ENCODE data around the gene POLR3A.
"Not testable (repeated sequence)": the region's sequence is repeated elsewhere in the genome, so short reads cannot be mapped to it uniquely, and the experiment has no call there.

The POLR3A gene

DNA sequence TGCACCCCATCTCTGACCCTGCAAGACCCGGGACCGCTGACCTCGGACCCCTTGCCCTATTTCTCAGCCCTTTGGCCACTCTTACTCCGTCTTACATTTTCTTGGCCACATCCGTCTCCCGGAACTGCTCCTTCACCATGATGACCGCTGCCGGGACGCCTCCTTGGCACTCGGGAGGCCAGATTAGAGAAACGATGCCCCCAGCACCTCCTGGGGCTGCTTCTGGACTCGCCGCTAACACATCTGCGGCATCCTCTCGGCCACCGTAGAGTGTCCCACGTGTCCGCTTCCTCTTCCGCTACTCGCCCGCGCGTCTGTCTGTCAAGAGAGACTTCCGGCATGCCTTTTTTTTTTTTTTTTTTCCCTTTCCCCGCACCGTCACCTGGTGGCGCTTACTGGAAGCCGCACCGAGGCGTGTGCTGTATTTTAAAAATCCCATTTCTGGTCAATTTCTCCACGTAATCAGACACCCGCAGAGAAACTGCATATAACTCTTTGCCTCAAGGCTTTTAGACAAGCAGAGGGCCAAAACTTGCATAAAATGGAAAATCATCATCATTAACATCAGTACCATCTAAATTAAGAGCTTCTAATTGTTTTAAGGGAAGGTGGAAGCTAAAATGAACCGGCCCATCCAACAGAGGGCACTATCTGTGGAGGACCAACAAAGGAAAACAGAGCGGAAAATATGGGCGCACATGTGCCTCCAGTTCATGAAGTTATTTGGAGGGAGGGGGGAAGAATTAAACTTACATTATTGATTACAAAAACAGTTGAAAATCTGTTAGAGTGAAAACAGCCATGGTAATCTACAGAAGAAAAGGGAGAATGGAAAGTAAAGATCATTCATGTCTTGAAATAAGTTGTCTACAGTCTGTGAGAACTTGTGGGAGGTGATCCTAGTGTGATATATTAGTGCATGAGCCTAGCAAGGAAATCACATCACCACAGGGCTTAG, at the start of gene POLR3A:
Gene POLR3A, minus strand, starts transcription at position 247 of the 958 bp plus-strand sequence. Its CDS starts 108 bp downstream, at position 139.
- peak; percentile 89 to 99 for DNase-seq (ENCODE audit: low read depth in 1 of 2, low spot score in 1 of 2)
- in situ Hi-C loops (cut with HindIII; ENCODE audit: low pct_unique_long_range_greater_than_20kb, low sequenced_read_pairs): no loop called here
- no peak for TF ChIP-seq JUND (IDR thresholded peaks at IDR 0.05; ENCODE audit: low read depth)

DNA sequence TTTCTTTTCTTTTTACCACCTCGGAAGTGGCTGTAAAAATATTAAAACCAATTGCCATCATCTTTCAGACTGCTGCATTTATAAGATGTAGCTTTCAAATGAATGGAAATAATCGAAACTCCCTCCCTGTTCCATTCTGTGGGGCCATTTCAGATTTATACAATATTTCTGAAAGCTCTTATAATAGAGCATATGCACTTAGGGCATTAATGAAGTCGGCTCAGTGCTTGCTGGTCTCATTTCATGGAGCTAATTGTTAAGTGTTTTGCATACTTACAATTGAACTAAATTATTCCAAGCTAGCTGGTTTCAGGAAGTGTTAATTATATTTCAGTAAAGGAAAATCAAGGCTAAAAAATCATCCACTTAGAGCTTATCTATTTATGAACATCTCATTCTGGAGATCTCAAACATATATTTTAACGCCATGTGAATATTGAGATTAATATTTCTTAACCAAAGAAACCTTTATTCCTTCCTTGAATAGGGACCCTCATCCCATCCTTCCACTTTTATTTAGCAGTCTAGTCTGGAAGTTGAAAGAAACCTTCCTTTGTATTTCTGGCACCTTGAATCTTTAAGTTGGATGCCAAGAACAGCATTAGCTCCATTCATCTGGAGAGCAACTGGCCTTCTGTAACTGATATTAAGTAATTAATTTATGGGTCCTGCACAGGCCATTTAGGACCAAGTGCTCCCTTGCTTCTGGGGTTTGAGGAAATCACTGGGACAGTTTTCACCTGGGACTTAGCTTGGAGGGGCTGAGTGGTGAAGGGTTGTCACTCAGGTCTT, 49.4 kb upstream of the POLR3A start:
- DNase-seq (ENCODE audit: low read depth in 1 of 2, low spot score in 1 of 2): no peak
- TF ChIP-seq JUND (IDR thresholded peaks at IDR 0.05; ENCODE audit: low read depth): no peak
- in situ Hi-C loops (cut with HindIII; ENCODE audit: low pct_unique_long_range_greater_than_20kb, low sequenced_read_pairs): no loop called here

DNA sequence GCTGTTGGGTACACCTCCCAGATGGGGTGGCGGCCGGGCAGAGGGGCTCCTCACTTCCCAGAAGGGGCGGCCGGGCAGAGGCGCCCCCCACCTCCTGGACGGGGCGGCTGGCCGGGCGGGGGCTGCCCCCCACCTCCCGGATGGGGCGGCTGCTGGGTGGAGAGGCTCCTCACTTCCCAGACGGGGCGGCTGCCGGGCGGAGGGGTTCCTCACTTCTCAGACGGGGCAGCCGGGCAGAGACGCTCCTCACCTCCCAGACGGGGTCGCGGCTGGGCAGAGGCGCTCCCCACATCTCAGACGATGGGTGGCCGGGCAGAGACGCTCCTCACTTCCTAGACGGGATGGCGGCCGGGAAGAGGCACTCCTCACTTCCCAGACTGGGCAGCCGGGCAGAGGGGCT, 46.5 kb upstream of the POLR3A start:
- in situ Hi-C loops (cut with HindIII; ENCODE audit: low pct_unique_long_range_greater_than_20kb, low sequenced_read_pairs); DNase-seq (ENCODE audit: low read depth in 1 of 2, low spot score in 1 of 2): not testable (repeated sequence)

DNA sequence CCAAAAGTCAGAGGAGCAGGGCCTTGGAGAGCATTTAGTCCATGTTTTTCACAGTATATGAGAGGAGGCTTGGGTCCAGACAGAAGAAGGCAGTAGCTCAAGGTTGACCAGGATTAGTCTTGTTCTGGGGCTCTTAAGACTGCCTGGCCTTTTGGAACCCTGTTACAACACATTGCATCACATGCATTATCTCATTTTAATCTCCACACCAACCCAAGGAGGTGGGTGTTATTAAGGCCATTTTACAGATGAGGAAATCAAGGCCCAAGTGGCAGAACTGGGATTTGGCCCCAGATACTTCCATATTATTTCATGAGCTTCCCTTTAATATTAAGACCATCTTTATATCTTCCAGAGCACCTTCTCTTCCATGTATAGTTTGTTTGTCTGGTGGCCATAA, 43.2 kb upstream of the POLR3A start:
- no peak for TF ChIP-seq JUND (IDR thresholded peaks at IDR 0.05; ENCODE audit: low read depth)
- DNase-seq (ENCODE audit: low read depth in 1 of 2, low spot score in 1 of 2): no peak
- in situ Hi-C loops (cut with HindIII; ENCODE audit: low pct_unique_long_range_greater_than_20kb, low sequenced_read_pairs): no loop called here

DNA sequence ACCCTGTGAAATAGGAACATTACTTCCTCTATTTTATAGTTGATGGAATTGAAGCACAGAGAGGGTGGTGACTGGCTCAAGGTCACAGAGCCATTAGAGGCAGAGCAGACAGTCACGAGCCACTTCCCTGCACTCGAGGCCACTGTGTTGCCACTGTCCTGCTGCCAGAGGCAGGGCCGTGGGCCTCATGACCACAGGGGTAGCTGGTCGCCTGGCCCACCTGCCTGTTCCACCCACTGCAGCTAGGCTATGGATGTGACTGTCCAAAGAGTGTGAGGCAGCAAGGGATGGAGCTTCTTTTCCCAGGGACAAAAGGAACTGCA, 42.5 kb upstream of the POLR3A start:
- in situ Hi-C loops (cut with HindIII; ENCODE audit: low pct_unique_long_range_greater_than_20kb, low sequenced_read_pairs): no loop called here
- TF ChIP-seq JUND (IDR thresholded peaks at IDR 0.05; ENCODE audit: low read depth): no peak
- DNase-seq (ENCODE audit: low read depth in 1 of 2, low spot score in 1 of 2): no peak

DNA sequence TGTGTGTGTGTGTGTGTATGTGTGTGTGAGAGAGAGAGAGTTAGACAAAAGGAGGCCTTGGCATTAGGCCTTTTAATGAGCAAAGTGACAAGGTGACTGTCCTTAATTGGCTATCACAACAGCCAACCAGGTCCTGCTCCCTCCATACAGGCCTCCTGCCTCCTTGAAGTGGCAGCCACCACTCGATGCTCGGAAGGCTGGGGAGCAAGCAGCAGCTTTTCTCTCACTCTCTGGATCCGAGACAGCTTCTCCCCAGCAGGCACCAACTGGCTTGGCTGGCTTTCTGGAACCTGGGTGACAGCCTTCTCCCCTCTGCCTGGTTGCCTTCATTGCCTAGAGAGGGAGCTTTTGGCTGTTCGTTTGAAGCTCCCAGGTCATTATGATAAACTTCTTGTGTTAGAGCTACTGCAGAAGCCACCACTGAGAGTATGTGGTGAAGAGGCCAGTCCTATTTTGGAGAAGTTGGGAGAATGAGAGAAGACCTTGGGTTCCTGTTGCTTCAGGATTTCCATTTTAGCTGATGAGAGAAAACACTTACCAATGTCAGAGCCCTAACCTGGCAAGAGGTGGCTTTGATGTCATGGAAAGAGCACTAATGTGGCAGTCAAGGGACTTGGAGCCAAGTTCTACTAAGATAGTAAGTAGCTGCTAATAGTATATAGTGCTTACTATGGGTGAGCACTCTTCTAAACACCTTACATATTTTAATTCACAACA, 42.0 kb upstream of the POLR3A start:
- no peak for DNase-seq (ENCODE audit: low read depth in 1 of 2, low spot score in 1 of 2)
- in situ Hi-C loops (cut with HindIII; ENCODE audit: low pct_unique_long_range_greater_than_20kb, low sequenced_read_pairs): no loop called here
- no peak for TF ChIP-seq JUND (IDR thresholded peaks at IDR 0.05; ENCODE audit: low read depth)

DNA sequence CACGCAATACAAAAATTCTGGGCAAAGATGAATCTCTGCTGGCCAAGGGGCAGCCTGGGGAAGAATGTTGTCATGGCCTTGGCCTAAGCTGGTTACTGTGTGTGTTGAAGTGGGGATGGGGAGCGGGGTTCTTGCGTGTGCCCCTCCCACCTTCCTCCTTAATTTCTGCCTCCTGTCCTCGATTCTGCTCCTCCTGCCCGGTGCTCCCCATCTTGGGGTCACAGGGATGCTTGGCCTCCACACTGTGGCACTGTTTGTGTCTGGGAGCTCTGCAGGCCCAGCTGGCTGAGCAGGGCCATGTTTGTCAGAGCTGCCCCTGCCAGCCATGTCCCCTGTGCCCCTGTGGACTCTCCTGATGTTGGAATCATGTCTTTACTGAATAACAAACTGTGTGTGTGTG, 41.4 kb upstream of the POLR3A start:
- TF ChIP-seq JUND (IDR thresholded peaks at IDR 0.05; ENCODE audit: low read depth): no peak
- in situ Hi-C loops (cut with HindIII; ENCODE audit: low pct_unique_long_range_greater_than_20kb, low sequenced_read_pairs): no loop called here
- no peak for DNase-seq (ENCODE audit: low read depth in 1 of 2, low spot score in 1 of 2)

DNA sequence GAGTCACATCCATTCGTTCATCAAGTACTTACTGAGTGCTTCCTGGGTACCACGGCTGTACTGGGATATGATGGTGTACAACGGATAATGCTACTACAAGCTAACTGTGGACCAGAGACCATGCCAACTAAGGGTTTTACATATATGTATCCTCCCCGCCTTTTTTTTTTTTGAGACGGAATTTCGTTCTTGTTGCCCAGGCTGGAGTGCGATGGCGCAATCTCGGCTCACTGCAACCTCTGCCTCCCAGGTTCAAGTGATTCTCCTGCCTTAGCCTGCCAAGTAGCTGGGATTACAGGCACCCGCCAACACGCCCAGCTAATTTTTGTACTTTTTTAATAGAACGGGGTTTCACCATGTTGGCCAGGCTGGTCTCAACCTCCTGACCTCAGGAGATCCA, 40.7 kb upstream of the POLR3A start:
- in situ Hi-C loops (cut with HindIII; ENCODE audit: low pct_unique_long_range_greater_than_20kb, low sequenced_read_pairs); DNase-seq (ENCODE audit: low read depth in 1 of 2, low spot score in 1 of 2): not testable (repeated sequence)

DNA sequence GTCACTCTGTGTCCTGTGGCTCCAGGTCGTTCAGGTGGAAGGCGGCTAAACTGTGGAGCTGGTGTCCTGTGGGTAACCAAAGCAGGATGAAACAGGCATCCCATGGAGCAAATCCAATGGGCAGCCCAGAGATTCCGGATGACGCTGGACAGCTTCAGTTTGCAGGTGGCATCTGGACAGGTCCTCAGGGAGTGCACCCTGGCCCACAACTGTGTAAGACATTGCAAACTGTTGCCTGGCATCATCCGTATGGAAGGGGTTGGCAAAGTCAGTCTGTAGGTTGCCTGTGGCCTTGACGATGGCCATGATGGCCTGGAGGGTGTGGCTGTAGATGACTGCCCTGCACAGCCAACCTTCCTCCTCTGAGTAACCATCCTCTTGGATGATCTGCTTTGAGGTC, 39.8 kb upstream of the POLR3A start:
- in situ Hi-C loops (cut with HindIII; ENCODE audit: low pct_unique_long_range_greater_than_20kb, low sequenced_read_pairs): no loop called here
- TF ChIP-seq JUND (IDR thresholded peaks at IDR 0.05; ENCODE audit: low read depth): no peak
- no peak for DNase-seq (ENCODE audit: low read depth in 1 of 2, low spot score in 1 of 2)

DNA sequence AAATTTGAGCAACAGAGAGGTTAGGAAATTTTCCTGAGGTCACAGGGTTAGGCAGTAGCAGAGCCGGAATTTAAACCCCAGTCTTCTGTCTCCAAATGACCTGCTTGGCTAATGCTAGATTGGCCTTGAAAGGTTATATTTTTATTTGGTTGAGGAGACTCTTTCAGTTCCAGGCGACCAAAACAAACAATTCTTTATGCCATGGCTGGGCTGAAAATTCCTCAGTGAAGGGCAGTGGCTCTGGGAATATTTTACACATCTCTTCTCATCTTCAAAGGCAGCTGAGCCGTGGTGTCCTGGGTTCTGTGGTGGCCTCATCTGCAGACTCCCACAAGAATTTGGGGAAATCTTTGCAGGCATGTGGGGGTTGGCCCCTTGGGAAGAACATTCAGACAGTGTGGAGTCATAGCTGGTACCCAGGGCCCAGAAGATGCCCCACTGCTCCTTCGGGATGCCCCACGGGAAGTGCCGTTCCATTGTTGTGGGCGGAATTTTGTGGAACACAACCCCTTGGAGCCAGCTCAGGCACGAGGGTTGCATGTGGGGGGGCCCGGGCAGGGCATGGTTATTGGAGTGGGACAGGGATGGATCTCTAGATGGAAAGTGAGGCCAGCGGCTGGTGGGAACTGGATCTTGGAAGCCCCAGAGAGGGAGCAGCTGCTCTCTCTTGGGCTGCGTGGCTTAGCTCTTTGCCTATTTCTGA, 37.6 kb upstream of the POLR3A start:
- no peak for DNase-seq (ENCODE audit: low read depth in 1 of 2, low spot score in 1 of 2)
- in situ Hi-C loops (cut with HindIII; ENCODE audit: low pct_unique_long_range_greater_than_20kb, low sequenced_read_pairs): no loop called here
- no peak for TF ChIP-seq JUND (IDR thresholded peaks at IDR 0.05; ENCODE audit: low read depth)

DNA sequence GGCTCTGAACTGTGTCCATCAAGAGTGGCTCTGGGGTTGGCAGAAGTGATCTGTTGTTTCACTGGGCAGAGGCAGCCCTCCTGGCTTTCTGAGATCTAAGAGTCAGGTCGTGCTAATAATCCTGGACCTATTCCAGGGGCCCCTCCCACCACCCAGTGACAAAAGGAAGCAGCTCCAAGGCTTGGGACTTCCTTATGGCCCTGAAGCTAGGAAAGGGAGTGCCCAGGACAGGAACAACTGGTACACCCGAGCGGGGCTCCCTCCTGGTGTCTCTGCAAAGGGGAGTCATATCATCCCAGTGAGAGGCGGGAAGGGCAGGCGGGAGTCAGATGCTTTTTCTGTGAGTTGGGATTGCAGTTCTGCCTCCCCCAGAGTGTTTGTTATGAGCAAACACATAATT, 36.7 kb upstream of the POLR3A start:
- TF ChIP-seq JUND (IDR thresholded peaks at IDR 0.05; ENCODE audit: low read depth): no peak
- peak in 1 of 2 experiments; percentile 33 for DNase-seq (ENCODE audit: low read depth in 1 of 2, low spot score in 1 of 2)
- in situ Hi-C loops (cut with HindIII; ENCODE audit: low pct_unique_long_range_greater_than_20kb, low sequenced_read_pairs): no loop called here

DNA sequence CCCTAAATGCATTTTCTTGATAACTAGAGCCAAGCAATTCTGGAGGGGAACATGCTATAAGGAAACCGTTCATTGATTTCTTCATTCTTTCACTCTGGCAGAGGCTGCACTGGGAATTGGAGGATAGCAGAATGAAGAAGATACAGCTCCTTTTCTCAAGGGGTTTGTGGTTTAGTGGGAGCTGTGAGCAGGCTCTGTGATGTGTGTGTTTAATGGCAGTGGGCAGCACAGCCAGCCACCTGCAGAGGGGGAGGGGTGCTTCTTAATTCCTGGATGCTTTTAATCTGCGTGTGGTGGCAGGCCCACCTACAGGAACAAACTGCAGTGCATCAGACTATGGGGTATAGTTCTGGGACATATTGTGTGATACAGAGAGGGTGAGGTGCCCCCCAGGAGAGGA, 36.3 kb upstream of the POLR3A start:
- in situ Hi-C loops (cut with HindIII; ENCODE audit: low pct_unique_long_range_greater_than_20kb, low sequenced_read_pairs): no loop called here
- no peak for TF ChIP-seq JUND (IDR thresholded peaks at IDR 0.05; ENCODE audit: low read depth)
- no peak for DNase-seq (ENCODE audit: low read depth in 1 of 2, low spot score in 1 of 2)

DNA sequence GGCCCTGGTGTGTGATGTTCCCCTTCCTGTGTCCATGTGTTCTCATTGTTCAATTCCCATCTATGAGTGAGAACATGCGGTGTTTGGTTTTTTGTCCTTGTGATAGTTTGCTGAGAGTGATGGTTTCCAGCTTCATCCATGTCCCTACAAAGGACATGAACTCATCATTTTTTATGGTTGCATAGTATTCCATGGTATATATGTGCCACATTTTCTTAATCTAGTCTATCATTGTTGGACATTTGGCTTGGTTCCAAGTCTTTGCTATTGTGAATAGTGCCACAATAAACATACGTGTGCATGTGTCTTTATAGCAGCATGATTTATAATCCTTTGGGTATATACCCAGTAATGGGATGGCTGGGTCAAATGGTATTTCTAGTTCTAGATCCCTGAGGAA, 35.6 kb upstream of the POLR3A start:
- DNase-seq (ENCODE audit: low read depth in 1 of 2, low spot score in 1 of 2); in situ Hi-C loops (cut with HindIII; ENCODE audit: low pct_unique_long_range_greater_than_20kb, low sequenced_read_pairs): not testable (repeated sequence)
